RWPE1 (cell line): ENCODE data around the gene TERT.

ENCODE experiments used
- CTCF ChIA-PET: fragments of 350-600 bp; sonication (Branson Sonifier 250); formaldehyde crosslinking; extraction: SDS; loops from one replicate; lab custom pipeline; 2021; lab: Yijun Ruan, JAX
- POLR2A ChIA-PET: fragments of 400-600 bp; formaldehyde crosslinking; extraction: SDS; loops from one replicate; lab custom pipeline; 2020; ENCODE audit warnings: antibody characterized with exemption; ENCODE audit not compliant: low non-redundant PET; lab: Yijun Ruan, JAX
- DNase-seq: peaks from one replicate; pipeline ENCODE4 v3.0.0; 2012; ENCODE audit warnings: low spot score
- H3K27ac ChIP-seq: fragments of 450-650 bp; 2 replicates; pipeline ENCODE4 v1.5.1; 2017
- TF ChIP-seq, protein P1 (sequence below): fragments of 450-650 bp; conservative IDR thresholded peaks from 2 replicates; pipeline ENCODE4 v1.5.1; 2017; ENCODE audit warnings: low read depth, mild to moderate bottlenecking

TERT gene

DNA sequence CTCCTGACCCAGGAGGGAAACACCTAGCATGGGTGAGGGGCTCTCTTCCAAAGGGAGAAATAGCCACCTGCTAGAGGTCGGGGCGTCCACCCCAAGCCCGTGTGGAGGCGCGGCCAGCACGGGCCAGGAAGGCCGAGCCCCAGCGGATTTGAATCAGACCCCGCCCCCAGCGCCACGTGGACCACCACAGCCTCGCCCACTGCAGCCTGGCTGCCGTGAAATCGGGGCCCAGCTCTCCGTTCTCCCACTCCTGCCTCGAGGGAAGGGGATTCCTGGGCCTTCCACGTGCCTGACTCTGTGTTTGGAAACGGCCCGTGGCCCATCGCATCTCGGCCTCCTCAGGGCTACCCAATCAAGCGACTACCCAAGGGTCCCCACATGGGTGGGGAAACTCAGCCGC lies 38.1 kb downstream of the TERT start:
- TF ChIP-seq, protein P1, sequence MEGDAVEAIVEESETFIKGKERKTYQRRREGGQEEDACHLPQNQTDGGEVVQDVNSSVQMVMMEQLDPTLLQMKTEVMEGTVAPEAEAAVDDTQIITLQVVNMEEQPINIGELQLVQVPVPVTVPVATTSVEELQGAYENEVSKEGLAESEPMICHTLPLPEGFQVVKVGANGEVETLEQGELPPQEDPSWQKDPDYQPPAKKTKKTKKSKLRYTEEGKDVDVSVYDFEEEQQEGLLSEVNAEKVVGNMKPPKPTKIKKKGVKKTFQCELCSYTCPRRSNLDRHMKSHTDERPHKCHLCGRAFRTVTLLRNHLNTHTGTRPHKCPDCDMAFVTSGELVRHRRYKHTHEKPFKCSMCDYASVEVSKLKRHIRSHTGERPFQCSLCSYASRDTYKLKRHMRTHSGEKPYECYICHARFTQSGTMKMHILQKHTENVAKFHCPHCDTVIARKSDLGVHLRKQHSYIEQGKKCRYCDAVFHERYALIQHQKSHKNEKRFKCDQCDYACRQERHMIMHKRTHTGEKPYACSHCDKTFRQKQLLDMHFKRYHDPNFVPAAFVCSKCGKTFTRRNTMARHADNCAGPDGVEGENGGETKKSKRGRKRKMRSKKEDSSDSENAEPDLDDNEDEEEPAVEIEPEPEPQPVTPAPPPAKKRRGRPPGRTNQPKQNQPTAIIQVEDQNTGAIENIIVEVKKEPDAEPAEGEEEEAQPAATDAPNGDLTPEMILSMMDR, result no peak
- no peak for DNase-seq
- H3K27ac ChIP-seq, result no peak overlapping the region
- ChIA-PET CTCF (no interaction called here), POLR2A (no interaction called here)

- ChIA-PET POLR2A (no interaction called here), CTCF (no interaction called here)
- no peak overlapping the region for H3K27ac ChIP-seq
- no peak for DNase-seq
- TF ChIP-seq, protein P1, result no peak
These were observed 39.7 kb downstream of the TERT start for GRCh38 chr5:1255081-1255561.

DNA sequence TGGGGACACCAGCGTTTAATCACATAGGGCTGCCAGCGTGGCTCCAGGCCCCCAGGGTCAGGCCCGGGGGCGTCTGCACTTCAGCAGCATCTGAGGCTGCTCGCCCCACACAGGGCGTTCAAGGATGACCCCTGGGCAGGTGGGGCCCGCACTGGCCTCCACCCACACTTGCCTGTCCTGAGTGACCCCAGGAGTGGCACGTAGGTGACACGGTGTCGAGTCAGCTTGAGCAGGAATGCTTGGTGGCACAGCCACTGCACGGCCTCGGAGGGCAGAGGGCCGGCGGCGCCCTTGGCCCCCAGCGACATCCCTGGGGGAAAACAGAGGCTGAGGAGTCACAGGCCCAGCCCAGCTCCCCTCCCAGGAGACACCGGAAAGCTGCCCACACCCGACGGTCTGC lies 40.7 kb downstream of the TERT start:
- POLR2A ChIA-PET, result no interaction called here
- DNase-seq, result no peak
- CTCF ChIA-PET, result no interaction called here
- no peak overlapping the region for H3K27ac ChIP-seq
- TF ChIP-seq, protein P1, result no peak

DNA sequence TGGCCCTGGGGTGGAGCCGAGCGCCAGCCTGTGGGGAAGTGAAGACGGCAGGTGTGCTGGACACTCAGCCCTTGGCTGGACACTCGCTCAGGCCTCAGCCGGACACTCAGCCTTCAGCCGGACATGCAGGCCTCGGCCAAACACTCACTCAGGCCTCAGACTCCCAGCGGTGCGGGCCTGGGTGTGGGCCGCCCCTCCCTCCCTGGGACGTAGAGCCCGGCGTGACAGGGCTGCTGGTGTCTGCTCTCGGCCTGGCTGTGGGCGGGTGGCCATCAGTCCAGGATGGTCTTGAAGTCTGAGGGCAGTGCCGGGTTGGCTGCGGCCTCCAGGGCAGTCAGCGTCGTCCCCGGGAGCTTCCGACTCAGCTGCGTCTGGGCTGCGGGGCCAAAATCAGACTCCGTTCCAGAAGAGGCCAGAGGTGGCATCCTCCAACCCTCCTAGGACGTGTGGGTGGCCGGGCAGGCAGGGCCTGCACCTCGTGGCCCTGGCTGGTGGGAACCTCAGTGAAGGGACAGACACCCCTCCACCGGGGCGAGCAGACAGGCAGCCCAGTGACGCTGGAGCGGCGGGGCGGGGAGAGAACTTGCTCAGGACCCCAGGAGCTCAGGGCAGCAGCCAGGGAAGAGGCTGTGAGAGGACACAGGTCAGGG lies 41.3 kb downstream of the TERT start:
- TF ChIP-seq, protein P1, result no peak
- CTCF ChIA-PET, result no interaction called here
- DNase-seq, result no peak
- H3K27ac ChIP-seq, result no peak overlapping the region
- POLR2A ChIA-PET, result no interaction called here

DNA sequence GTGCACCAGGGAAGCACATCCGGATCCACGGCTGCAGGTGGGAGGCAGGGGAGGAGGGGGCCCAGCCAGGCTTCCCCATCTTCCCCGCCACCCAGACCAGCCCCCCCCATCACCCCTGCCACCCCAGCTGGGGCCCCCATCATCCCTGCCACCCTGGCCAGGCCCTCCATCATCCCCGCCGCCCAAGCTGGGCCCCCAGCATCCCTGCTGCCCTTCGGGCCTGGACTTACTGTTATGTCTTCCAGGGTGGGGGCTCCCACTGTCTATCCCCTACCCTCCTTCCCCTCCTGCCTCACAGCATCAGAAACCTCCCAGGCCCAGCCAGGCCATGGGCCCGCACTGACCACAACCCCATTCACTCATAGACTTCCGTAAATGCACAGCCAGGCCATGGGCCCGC lies 42.2 kb downstream of the TERT start:
- POLR2A ChIA-PET, result no interaction called here
- CTCF ChIA-PET, result no interaction called here
- H3K27ac ChIP-seq, result no peak overlapping the region
- no peak for DNase-seq
- TF ChIP-seq, protein P1, result no peak

DNA sequence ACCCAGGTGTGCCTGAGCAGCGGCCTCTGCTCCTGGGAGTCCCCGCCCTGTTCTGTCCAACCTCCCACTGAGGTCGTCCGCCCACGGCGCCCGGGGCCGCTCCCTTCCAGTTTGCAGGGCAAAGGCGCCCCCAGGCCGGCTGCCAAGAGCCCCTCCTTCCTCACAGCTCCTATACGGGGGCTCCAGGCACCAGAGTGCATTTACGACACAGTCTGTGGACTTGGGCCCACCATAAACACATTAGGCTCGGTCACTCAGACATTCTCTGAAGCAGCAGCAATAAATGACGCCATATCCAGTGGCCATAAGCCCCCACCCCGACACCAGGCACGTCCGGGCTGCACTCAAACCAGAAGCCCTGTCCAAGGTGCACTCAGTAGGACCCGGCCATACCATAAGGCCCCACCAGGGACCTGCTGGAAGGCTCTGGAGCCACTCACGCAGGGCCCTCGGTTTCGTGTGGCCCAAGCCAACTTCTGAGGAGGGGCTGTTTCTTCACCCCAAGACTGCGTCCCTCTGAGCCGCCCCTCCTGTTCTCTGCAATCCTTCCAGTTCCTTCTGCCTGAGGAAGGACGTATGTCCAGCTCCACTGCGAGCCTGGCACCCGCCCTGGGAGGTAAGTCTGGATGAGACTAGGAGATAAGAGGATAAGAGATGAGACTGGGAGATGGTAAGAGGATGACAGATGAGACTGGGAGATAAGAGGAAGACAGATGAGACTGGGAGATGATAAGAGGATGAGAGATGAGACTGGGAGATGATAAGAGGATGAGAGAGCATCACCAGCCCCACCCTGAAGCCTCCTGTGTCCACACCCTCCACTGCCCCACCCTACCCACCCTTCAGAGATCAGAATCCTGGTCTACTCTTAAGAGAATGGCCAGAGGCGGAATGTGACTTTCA lies 42.9 kb downstream of the TERT start:
- no peak overlapping the region for H3K27ac ChIP-seq
- TF ChIP-seq, protein P1, result no peak
- POLR2A ChIA-PET, result no interaction called here
- CTCF ChIA-PET, result no interaction called here
- no peak for DNase-seq
